GM08714 (cell line): Measurements from ENCODE around the gene CRIM1.

Source experiments
- H3K4me3 ChIP-seq: fragments of 200-500 bp; sonication (Bioruptor generic); 2 replicates; pipeline ENCODE4 v1.5.1; 2014; ENCODE audit warnings: mild to moderate bottlenecking, low read length, inconsistent platforms
- ZNF274 ChIP-seq: IDR thresholded peaks from 2 replicates; pipeline ENCODE4 v1.6.1; 2012; ENCODE audit warnings: mild to moderate bottlenecking, low read depth, low read length

Gene CRIM1

GRCh38 chr2:36482576-36483214 is 127.1 kb downstream of the CRIM1 start:
- no peak for TF ChIP-seq ZNF274
- H3K4me3 ChIP-seq, result no peak overlapping the region

DNA sequence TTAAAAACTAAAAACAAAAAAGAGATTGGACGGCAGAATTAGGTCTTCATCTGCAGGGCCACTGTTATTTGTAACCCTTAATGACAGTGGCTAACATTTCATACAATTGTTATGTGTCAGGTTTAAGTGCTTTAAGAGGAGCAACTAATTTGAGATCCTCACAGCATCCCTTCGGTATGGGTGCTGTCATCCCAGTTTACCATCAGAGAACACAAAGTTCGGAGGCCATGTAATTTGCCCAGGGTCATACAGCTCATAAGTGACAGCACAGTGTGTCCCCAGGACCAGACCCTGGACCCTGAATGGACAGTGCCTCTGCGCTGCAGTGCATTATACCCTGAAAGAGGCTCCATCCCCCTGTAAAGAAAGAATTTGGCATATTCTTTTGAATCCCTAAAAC is 127.7 kb downstream of the CRIM1 start:
- H3K4me3 ChIP-seq, result no peak overlapping the region
- no peak for TF ChIP-seq ZNF274

- no peak for TF ChIP-seq ZNF274
- no peak overlapping the region for H3K4me3 ChIP-seq
Measured at GRCh38 chr2:36484454-36484853, 128.9 kb downstream of the CRIM1 start.

DNA sequence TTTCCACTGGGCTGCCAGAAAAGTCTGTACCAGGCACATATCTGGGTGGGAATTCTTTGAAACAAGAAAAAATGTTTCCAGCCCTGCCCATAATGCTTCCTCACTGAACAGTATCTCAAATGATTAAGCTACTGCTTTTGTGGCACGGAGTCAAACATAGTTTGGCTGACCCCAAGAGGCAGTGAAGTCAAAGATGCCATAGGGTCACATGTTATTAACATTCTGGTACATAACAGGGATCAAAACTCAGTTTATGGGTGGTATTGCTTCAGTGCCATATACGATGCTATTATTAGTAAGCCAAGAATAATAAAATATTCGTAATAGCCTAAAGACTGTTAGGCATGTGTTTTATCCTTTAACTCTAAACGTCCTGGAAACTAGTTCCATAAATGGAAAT is 129.9 kb downstream of the CRIM1 start:
- no peak for TF ChIP-seq ZNF274
- H3K4me3 ChIP-seq, result no peak overlapping the region

DNA sequence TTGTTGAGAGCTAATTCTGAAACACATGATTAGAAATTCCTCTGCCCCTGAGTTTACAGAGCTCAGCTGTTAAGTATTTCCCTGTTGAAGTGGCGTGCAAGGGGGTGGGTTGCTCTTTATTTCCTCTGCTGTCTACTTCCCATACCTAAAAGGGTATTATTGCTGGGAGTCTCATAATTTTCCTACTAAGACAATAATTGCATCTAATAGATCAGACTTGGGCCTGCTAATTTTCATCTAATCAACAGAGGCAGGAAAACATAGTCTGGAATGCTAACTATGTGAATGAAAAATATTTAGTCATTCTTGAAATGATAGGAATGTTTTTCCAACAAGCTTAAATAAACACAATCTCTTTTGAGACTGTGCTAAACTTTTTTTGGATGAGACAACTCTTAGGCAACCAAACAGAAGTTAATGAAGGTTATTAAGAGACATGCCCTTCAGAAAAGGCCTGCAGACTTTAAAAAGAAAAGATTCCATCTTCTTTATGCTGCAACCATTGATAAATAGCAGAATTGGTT is 131.0 kb downstream of the CRIM1 start:
- no peak for TF ChIP-seq ZNF274
- H3K4me3 ChIP-seq, result no peak overlapping the region

GRCh38 chr2:36487947-36488346 is 132.4 kb downstream of the CRIM1 start:
- no peak for TF ChIP-seq ZNF274
- no peak overlapping the region for H3K4me3 ChIP-seq

- H3K4me3 ChIP-seq, result no peak overlapping the region
- TF ChIP-seq ZNF274, result no peak
Measured at GRCh38 chr2:36489281-36489680, 133.7 kb downstream of the CRIM1 start.

DNA sequence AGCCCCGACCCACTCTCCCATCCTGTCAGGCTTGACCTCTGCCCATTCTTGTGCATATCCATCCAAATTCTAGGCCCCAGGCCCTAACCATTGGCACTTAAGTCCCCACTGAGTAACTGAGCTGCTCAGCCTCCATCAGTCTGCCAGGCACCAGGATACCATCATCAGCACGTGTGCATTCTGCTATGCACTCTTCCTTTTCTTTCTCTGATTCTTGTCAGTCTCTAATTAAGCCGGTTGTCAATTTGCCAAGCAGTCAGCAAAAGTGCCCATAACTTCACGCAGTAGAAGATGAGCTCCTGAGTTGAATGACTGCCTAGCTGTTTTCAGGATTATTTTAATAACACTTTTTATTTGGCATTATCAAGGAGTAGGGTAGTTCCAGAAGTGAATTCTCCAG is 135.2 kb downstream of the CRIM1 start:
- H3K4me3 ChIP-seq, result no peak overlapping the region
- TF ChIP-seq ZNF274, result no peak

DNA sequence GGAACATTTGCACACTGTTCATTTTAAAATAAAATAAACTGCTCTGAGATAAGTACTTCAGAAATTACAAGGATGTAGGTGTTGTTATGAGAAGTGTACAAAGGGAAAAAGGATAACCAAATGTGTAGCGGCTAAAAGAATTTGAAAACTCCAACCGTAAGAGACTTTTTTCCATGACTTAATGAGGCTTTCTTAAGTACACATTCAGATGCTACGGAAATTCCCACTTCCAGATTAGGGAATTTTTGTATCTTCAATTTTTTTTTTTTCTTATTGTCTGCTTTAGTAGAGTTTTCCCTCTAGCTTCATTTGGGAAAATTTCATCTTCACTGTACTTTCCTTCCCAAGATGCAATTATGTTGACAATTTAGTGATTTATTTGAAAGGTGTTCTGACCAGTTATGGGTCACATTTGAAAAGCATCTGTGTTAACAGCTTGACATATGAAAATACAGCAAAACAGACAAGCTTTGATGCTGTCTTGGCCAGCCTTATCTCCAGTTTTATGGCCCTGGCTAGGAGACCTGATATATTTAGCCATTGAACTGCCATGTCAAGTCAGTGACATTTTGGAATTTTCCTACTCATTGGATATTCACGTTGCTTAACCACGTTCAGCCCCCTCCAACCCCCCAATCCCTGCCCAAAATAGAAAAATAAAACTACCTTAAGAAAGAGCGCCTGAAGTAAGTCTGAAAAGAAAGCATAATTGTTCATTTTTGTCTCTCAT is 136.8 kb downstream of the CRIM1 start:
- TF ChIP-seq ZNF274, result no peak
- no peak overlapping the region for H3K4me3 ChIP-seq

DNA sequence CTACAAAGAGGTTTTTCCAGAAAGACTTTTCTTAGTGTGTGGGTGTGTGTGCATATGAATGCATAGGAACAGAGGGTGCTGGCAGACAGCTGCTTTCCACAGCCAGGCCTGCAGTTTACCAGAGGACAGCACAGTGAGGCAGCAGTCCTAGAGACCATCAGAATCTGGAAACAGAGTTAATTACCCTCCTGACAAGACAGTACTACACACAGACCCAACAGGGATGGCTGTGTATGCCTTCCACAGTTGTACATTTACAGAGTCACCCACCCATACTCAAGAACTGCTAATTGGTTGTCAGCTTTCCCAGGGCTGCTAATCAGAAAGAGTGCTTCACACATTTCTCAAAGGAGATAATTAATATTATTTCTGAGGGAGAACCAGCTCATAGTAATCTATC is 137.7 kb downstream of the CRIM1 start:
- TF ChIP-seq ZNF274, result no peak
- H3K4me3 ChIP-seq, result no peak overlapping the region

GRCh38 chr2:36497570-36498163 is 142.1 kb downstream of the CRIM1 start:
- TF ChIP-seq ZNF274, result no peak
- H3K4me3 ChIP-seq, result no peak overlapping the region

- no peak for TF ChIP-seq ZNF274
- H3K4me3 ChIP-seq, result no peak overlapping the region
Measured at GRCh38 chr2:36499128-36499820, 143.7 kb downstream of the CRIM1 start.

DNA sequence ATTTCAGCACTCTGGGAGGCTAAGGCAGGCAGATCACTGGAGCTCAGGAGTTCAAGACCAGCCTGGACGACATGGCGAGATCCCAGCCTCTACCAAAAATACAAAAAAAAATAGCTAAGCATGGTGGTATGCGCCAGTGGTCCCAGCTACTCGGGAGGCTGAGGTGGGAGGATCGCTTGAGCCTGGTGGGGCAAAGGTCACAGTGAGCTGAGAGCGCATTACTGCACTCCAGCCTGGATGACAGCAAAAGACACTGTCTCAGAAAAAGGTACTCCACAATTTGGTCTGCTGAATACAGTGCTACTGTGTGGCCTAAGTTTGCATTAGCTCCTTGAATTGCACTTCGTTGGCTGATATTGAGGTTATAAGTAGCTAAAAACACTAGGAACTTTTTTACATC is 144.5 kb downstream of the CRIM1 start:
- no peak for TF ChIP-seq ZNF274
- no peak overlapping the region for H3K4me3 ChIP-seq

DNA sequence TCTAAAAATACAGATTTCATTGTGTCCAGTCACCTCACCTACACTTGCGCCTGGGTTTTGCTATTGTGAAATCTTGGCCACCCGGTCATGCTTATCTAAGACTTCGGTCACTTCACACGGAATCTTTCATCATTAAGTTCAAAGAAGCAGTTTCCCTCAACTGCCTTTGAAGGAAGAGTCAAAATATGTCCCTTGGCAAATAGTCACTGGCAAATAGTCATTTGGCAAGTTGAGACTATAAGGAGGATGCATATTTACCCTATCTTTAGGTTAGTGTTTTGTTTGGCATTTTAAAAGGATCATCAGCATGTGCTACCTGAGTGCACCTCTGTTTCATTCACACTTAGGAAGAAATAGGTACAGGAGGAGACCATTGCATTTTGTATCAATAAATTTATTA is 146.5 kb downstream of the CRIM1 start:
- TF ChIP-seq ZNF274, result no peak
- no peak overlapping the region for H3K4me3 ChIP-seq
